ENCODE measurements around the gene DUOX1. TPM values are rescaled to one million over a fixed set of nuclear protein-coding genes. Genes with fewer than 3 reads are reported as not detected.

DUOX1 gene
- polyA plus RNA-seq, 1 donor (not counting 4 experiments of a cell fraction or from before 2014, with no cell fraction given): 16.3 TPM

- peak overlapping the region; percentile 71 for H2AFZ ChIP-seq (ENCODE audit: control insufficient read depth, low read length)
- no peaks in the 10 kb centered on the region for H3K27me3 ChIP-seq (ENCODE audit: control insufficient read depth, extremely low read depth, insufficient read depth, low read length)
- H3K4me1 ChIP-seq (ENCODE audit: control insufficient read depth, extremely low read depth, insufficient read depth, low read length): peaks cover 22% of the 10 kb centered on the region
- TF ChIP-seq EZH2 (IDR thresholded peaks at IDR 0.05; ENCODE audit: low read length) (no peak), CTCF (optimal IDR thresholded peaks at IDR 0.05 in 1 of 3, IDR thresholded peaks at IDR 0.05 in 1 of 3, conservative IDR thresholded peaks at IDR 0.05 in 1 of 3; ENCODE audit: extremely low read depth in 1 of 3, insufficient read depth in 2 of 3, low read length in 3 of 3) (peak; percentile 56 to 64 (median 62))
- DNase-seq (ENCODE audit: low read depth, low spot score) (no peak), FAIRE-seq (no peak)
- H3K79me2 ChIP-seq (ENCODE audit: control insufficient read depth, insufficient read depth, low read length): no peaks in the 10 kb centered on the region
- H3K36me3 ChIP-seq (ENCODE audit: control insufficient read depth in 2 of 2, extremely low read depth in 1 of 2, insufficient read depth in 2 of 2, low read length in 2 of 2): peaks cover 11 to 15% of the 10 kb centered on the region in 2 experiments
- H3K9me3 ChIP-seq (ENCODE audit: control insufficient read depth, low read depth, low read length): no peaks in the 10 kb centered on the region
- no peaks in the 10 kb centered on the region for H4K20me1 ChIP-seq (ENCODE audit: control insufficient read depth, extremely low read depth, insufficient read depth, low read length)
- peak overlapping the region; percentile 34 to 62 (median 61) for H3K4me3 ChIP-seq (ENCODE audit: control insufficient read depth in 2 of 3, extremely low read depth in 1 of 3, insufficient read depth in 2 of 3, low read depth in 1 of 3, low read length in 3 of 3)
- dilution Hi-C loops (cut with MboI; ENCODE audit: extremely low pct_ligation_motif_present, low sequenced_read_pairs): no loop called here
- H3K9me1 ChIP-seq (ENCODE audit: control insufficient read depth, extremely low read depth, insufficient read depth, low read length): peaks cover 2% of the 10 kb centered on the region
- peak overlapping the region; percentile 76 for H3K9ac ChIP-seq (ENCODE audit: control insufficient read depth, extremely low read depth, insufficient read depth, low read length)
- H3K4me2 ChIP-seq (ENCODE audit: control insufficient read depth, extremely low read depth, insufficient read depth, low read depth, low read length): peak overlapping the region; percentile 77
- peak overlapping the region; percentile 61 for H3K27ac ChIP-seq (ENCODE audit: control insufficient read depth, insufficient read depth, low read length)
Measured at GRCh38 chr15:45166834-45167630, 37.2 kb downstream of the DUOX1 start.

GRCh38 chr15:45167631-45168205 is 37.9 kb downstream of the DUOX1 start:
- Histone ChIP-seq H3K79me2 (ENCODE audit: control insufficient read depth, insufficient read depth, low read length) (no peaks in the 10 kb centered on the region), H3K4me3 (ENCODE audit: control insufficient read depth in 2 of 3, extremely low read depth in 1 of 3, insufficient read depth in 2 of 3, low read depth in 1 of 3, low read length in 3 of 3) (peak overlapping the region in 1 of 3 experiments; percentile 34), H3K9me1 (ENCODE audit: control insufficient read depth, extremely low read depth, insufficient read depth, low read length) (no peaks in the 10 kb centered on the region), H3K9ac (ENCODE audit: control insufficient read depth, extremely low read depth, insufficient read depth, low read length) (no peak overlapping the region), H2AFZ (ENCODE audit: control insufficient read depth, low read length) (no peak overlapping the region), H3K9me3 (ENCODE audit: control insufficient read depth, low read depth, low read length) (no peaks in the 10 kb centered on the region), H3K27me3 (ENCODE audit: control insufficient read depth, extremely low read depth, insufficient read depth, low read length) (no peaks in the 10 kb centered on the region), H3K36me3 (ENCODE audit: control insufficient read depth in 2 of 2, extremely low read depth in 1 of 2, insufficient read depth in 2 of 2, low read length in 2 of 2) (peaks cover 8 to 15% of the 10 kb centered on the region in 2 experiments), H3K4me2 (ENCODE audit: control insufficient read depth, extremely low read depth, insufficient read depth, low read depth, low read length) (peak overlapping the region; percentile 77), H3K4me1 (ENCODE audit: control insufficient read depth, extremely low read depth, insufficient read depth, low read length) (peaks cover 15% of the 10 kb centered on the region), H3K27ac (ENCODE audit: control insufficient read depth, insufficient read depth, low read length) (no peak overlapping the region), H4K20me1 (ENCODE audit: control insufficient read depth, extremely low read depth, insufficient read depth, low read length) (no peaks in the 10 kb centered on the region)
- TF ChIP-seq EZH2 (IDR thresholded peaks at IDR 0.05; ENCODE audit: low read length): no peak
- no peak for TF ChIP-seq CTCF (optimal IDR thresholded peaks at IDR 0.05 in 1 of 3, IDR thresholded peaks at IDR 0.05 in 1 of 3, conservative IDR thresholded peaks at IDR 0.05 in 1 of 3; ENCODE audit: extremely low read depth in 1 of 3, insufficient read depth in 2 of 3, low read length in 3 of 3)
- dilution Hi-C loops (cut with MboI; ENCODE audit: extremely low pct_ligation_motif_present, low sequenced_read_pairs): no loop called here
- DNase-seq (ENCODE audit: low read depth, low spot score) (no peak), FAIRE-seq (no peak)

Data from keratinocyte (primary cell).